Right atrium auricular region (tissue), 2 donors: ENCODE measurements around the gene SIK2. TPM values are rescaled to one million over a fixed set of nuclear protein-coding genes. Genes with fewer than 3 reads are reported as not detected.

Source experiments
- DNase-seq: peaks from one replicate; pipeline ENCODE4 v3.0.0-alpha.2; 2019; ENCODE audit warnings: low spot score
- H3K27ac ChIP-seq, 2 donors: fragments of 200-600 bp; sonication (generic); 1 replicate in 1 of 2; 2 replicates in 1 of 2; pipeline ENCODE4 v1.5.1; 2016 to 2019
- H3K27me3 ChIP-seq, 2 donors: fragments of 200-600 bp; sonication (generic); one replicate each; pipeline versions ENCODE4 v1.5.1 to v1.6.0; 2017 to 2019
- H3K36me3 ChIP-seq: fragments of 200-600 bp; sonication (generic); one replicate; pipeline ENCODE4 v1.5.1; 2016
- H3K4me1 ChIP-seq, 2 donors: fragments of 200-600 bp; sonication (generic); one replicate each; pipeline versions ENCODE4 v1.5.1 to v1.6.0; 2017 to 2019
- H3K4me3 ChIP-seq, 2 donors: fragments of 200-600 bp; sonication (generic); 1 replicate in 1 of 2; 2 replicates in 1 of 2; pipeline ENCODE4 v1.5.1; 2017 to 2019; ENCODE audit warnings: mild to moderate bottlenecking in 1 of 2, moderate library complexity in 1 of 2
- H3K9me3 ChIP-seq, 2 donors: fragments of 200-600 bp; sonication (generic); one replicate each; pipeline ENCODE4 v1.5.1; 2019
- total RNA-seq, 2 donors: library from RNA; depleted of rRNA; stranded (reverse); fragments of >200 nt; gene quantifications; one replicate each; pipeline ENCODE4 v1.1.0, GENCODE V29; 2016
- TF ChIP-seq, protein P1 (sequence below), 2 donors: fragments of 200-600 bp; sonication (generic); IDR thresholded peaks; one replicate each; pipeline ENCODE4 v1.5.1; 2019; ENCODE audit warnings: antibody characterized with exemption in 2 of 2

The SIK2 gene
- total RNA-seq, 2 donors from 2014 or later: 23.5 to 28.0 TPM

DNA sequence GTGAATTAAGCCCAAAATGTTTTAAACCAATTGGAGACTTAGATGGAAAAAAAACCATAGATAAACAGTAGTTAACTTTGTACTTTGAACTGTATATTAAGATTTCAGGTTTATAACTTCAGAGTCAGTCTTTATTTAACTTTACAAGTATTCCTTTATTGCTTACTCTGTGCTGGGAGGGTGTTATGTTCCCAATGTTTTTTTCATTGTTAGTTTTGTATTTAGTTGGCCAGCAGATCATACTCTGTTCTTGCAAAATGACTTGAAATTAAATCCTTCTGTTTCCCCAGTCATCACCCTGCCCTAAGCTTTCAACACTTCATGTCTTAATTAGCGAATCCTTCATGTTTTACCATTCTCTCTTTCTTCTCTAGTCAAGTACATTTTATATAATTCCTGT lies 25.3 kb downstream of the SIK2 start:
- H3K27ac ChIP-seq: no peak overlapping the region
- peaks cover 0 to 11% of the 10 kb centered on the region in 2 donors for H3K4me1 ChIP-seq
- H3K27me3 ChIP-seq: no peaks in the 10 kb centered on the region
- TF ChIP-seq, protein P1, sequence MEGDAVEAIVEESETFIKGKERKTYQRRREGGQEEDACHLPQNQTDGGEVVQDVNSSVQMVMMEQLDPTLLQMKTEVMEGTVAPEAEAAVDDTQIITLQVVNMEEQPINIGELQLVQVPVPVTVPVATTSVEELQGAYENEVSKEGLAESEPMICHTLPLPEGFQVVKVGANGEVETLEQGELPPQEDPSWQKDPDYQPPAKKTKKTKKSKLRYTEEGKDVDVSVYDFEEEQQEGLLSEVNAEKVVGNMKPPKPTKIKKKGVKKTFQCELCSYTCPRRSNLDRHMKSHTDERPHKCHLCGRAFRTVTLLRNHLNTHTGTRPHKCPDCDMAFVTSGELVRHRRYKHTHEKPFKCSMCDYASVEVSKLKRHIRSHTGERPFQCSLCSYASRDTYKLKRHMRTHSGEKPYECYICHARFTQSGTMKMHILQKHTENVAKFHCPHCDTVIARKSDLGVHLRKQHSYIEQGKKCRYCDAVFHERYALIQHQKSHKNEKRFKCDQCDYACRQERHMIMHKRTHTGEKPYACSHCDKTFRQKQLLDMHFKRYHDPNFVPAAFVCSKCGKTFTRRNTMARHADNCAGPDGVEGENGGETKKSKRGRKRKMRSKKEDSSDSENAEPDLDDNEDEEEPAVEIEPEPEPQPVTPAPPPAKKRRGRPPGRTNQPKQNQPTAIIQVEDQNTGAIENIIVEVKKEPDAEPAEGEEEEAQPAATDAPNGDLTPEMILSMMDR (IDR thresholded peaks at IDR 0.05): no peak
- H3K36me3 ChIP-seq: peaks cover 10% of the 10 kb centered on the region
- no peak for DNase-seq
- H3K4me3 ChIP-seq: no peak overlapping the region
- no peaks in the 10 kb centered on the region for H3K9me3 ChIP-seq

DNA sequence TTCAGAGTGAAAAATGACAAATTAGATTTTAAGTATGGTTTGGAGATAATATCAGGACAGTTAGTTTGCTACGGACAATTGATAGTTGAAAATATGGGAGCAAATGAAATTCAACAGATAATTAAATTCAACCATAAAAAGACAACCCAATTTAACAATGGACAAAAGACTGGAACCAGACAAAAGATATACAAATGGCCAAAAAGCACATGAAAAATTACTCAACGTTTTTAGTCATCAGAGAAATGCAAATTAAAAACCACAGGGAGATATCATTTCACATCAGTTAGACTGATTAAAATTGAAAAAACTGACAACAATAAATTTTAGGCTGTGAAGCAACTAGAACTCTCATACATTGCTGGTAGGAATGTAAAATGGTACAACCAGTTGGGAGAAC lies 27.2 kb downstream of the SIK2 start:
- H3K36me3 ChIP-seq: no peaks in the 10 kb centered on the region
- TF ChIP-seq, protein P1 (IDR thresholded peaks at IDR 0.05): no peak
- H3K4me1 ChIP-seq: peaks cover 0 to 30% of the 10 kb centered on the region in 2 donors
- no peaks in the 10 kb centered on the region for H3K9me3 ChIP-seq
- DNase-seq: no peak
- no peak overlapping the region for H3K27ac ChIP-seq
- H3K27me3 ChIP-seq: no peaks in the 10 kb centered on the region
- H3K4me3 ChIP-seq: no peak overlapping the region

GRCh38 chr11:111631024-111631665 lies 28.9 kb downstream of the SIK2 start:
- H3K36me3 ChIP-seq: no peaks in the 10 kb centered on the region
- peaks cover 0 to 38% of the 10 kb centered on the region in 2 donors for H3K4me1 ChIP-seq
- TF ChIP-seq, protein P1 (IDR thresholded peaks at IDR 0.05): no peak
- H3K27me3 ChIP-seq: no peaks in the 10 kb centered on the region
- H3K4me3 ChIP-seq: no peak overlapping the region
- no peaks in the 10 kb centered on the region for H3K9me3 ChIP-seq
- no peak for DNase-seq
- peak overlapping the region in 1 of 2 donors; percentile 1 for H3K27ac ChIP-seq

GRCh38 chr11:111631666-111632039 lies 29.4 kb downstream of the SIK2 start:
- Histone ChIP-seq H3K4me1 (peaks cover 0 to 43% of the 10 kb centered on the region in 2 donors), H3K27ac (peak overlapping the region in 1 of 2 donors; percentile 1), H3K4me3 (no peak overlapping the region), H3K27me3 (no peaks in the 10 kb centered on the region), H3K9me3 (no peaks in the 10 kb centered on the region), H3K36me3 (no peaks in the 10 kb centered on the region)
- no peak for DNase-seq
- TF ChIP-seq, protein P1 (IDR thresholded peaks at IDR 0.05): no peak

DNA sequence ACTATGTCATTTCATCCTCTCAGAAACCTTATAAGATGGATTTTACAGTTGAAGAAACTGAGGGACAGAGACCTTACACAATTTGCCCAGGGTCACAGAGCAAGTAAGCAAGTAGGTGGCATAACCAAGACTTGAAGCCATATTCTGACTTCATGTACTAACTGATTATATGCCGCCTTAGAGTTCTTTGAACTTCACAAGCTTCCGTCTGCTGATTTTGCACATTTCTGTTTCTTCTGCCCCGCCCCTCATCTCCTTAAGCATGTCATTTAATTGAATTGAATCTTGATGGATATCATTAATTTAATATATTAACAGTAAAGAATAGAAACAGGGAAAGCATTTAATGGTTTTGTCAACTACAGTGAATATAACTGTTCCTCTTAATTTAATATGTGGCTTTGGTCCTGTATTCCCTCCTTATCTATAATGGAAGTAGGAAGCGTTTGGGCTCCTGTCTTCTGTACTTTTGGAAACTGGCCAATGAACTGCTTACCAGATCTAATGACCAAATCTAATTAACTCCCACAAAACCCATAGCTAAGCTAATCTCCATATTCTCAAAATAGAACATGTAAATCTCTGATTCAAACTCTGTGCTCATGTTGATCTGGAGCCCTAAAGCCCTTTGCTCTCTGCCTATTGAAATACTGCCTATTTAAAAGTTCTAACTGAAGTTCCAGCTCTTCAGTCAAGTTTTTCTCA lies 30.4 kb downstream of the SIK2 start:
- Histone ChIP-seq H3K27me3 (no peaks in the 10 kb centered on the region), H3K27ac (peak overlapping the region in 1 of 2 donors; percentile 42), H3K4me3 (no peak overlapping the region), H3K36me3 (no peaks in the 10 kb centered on the region), H3K9me3 (no peaks in the 10 kb centered on the region), H3K4me1 (peaks cover 0 to 46% of the 10 kb centered on the region in 2 donors)
- TF ChIP-seq, protein P1 (IDR thresholded peaks at IDR 0.05): no peak
- no peak for DNase-seq
